Activated CD4-positive, alpha-beta T cell treated with anti-CD3 and anti-CD28 coated beads for 36 hours (primary cell): ENCODE measurements around the gene PHC1. TPM values are rescaled to one million over a fixed set of nuclear protein-coding genes. Genes with fewer than 3 reads are reported as not detected.
A peak's percentile ranks its signal among the peaks of the same experiment; 100 is the strongest.

Experiments used
- ATAC-seq: fragments of 200-7000 bp; cut with Tn5 transposase; one replicate; pipeline ENCODE4 v1.10.0; 2021; ENCODE audit warnings: mild to moderate bottlenecking, moderate library complexity
- CTCF ChIA-PET: fragments of 350-600 bp; sonication (Branson Sonifier 250); formaldehyde crosslinking; loops from one replicate; lab custom pipeline; 2021; ENCODE audit warnings: antibody characterized with exemption; lab: Charles Lee
- POLR2A ChIA-PET: fragments of 350-600 bp; sonication (Branson Sonifier 250); formaldehyde crosslinking; loops from one replicate; lab custom pipeline; 2021; ENCODE audit warnings: antibody characterized with exemption, inconsistent platforms; lab: Charles Lee
- DNase-seq: peaks from one replicate; pipeline ENCODE4 v3.0.0-alpha.2; 2020
- H3K27ac Mint-ChIP-seq: one replicate; pipeline ENCODE4 v1.8.0; 2021; ENCODE audit warnings: mixed read lengths
- H3K27me3 Mint-ChIP-seq: one replicate; pipeline ENCODE4 v1.8.0; 2021; ENCODE audit warnings: mixed read lengths
- H3K36me3 Mint-ChIP-seq: one replicate; pipeline ENCODE4 v1.8.0; 2021; ENCODE audit warnings: low read depth, mixed read lengths
- H3K4me1 Mint-ChIP-seq: one replicate; pipeline ENCODE4 v1.8.0; 2021; ENCODE audit warnings: mixed read lengths
- H3K4me3 Mint-ChIP-seq: one replicate; pipeline ENCODE4 v1.8.0; 2021; ENCODE audit warnings: mild to moderate bottlenecking, moderate library complexity, mixed read lengths
- H3K9me3 Mint-ChIP-seq: one replicate; pipeline ENCODE4 v1.8.0; 2021; ENCODE audit warnings: low read depth, mixed read lengths
- intact Hi-C, 2 experiments: fragments of 100-400 bp; cut with DNase I in 1 of 2; cut with micrococcal nuclease in 1 of 2; formaldehyde crosslinking; loops; one replicate each; pipeline versions ENCODE4 v1.14.2 to v1.15.1; 2022 to 2024; cut with DNase I, micrococcal nuclease
- total RNA-seq, 2 experiments: library from RNA; stranded (reverse); gene quantifications; one replicate each; pipeline ENCODE4 v1.2.3, GENCODE V29; 2021

PHC1 gene
- total RNA-seq, 2 experiments from 2014 or later, result 17.1 to 21.9 TPM

DNA sequence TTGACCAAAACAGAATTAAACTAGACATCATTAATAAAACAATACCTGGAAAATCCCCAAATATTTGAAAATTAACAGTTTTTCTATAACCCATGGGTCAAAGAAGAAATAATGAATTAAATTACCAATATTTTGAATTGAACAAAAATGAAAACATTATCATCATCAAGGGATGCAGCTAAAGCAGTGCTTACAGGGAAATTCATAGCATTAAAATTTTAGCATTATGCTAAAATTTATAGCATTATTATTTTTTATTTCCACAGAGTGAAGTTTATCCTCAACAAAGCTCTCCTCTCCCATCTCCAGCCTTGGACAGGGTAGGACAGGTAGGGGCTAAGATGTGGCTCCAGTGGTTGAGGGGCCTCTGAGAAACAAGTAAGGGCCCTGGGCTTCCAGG, 54.5 kb downstream of the PHC1 start:
- no peaks in the 10 kb centered on the region for H3K27me3 Mint-ChIP-seq
- no peak for ATAC-seq
- no peak overlapping the region for H3K4me3 Mint-ChIP-seq
- H3K36me3 Mint-ChIP-seq, result peaks cover 15% of the 10 kb centered on the region
- H3K27ac Mint-ChIP-seq, result no peak overlapping the region
- ChIA-PET POLR2A (no interaction called here), CTCF (no interaction called here)
- H3K4me1 Mint-ChIP-seq, result peaks cover 14% of the 10 kb centered on the region
- intact Hi-C loops, result no loop called here
- DNase-seq, result no peak
- H3K9me3 Mint-ChIP-seq, result peaks cover 21% of the 10 kb centered on the region

DNA sequence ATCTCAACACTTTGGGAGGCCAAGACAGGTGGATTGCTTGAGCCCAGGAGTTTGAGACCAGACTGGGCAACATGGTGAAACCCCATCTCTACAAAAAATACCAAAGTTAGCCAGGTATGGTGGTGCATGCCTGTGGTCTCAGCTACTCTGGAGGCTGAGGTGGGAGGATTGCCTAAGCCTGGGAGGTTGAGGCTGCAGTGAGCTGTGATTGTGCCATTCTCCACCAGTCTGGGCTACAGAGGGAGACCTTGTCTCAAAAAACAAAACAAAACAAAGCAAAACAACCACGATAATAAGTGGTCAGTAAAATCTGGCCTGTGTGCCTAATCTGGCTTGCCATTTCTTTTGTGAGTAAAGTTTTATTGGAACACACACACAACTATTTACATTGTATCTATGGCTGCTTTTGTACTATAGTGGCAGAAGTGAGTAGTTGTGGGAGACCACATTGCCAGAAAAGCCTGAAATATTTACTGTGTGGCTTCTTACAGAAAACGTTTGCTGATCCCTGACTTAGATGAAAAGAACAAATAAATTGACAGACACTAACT, 55.6 kb downstream of the PHC1 start:
- peaks cover 8% of the 10 kb centered on the region for H3K4me1 Mint-ChIP-seq
- ChIA-PET POLR2A (no interaction called here), CTCF (interaction anchor here (0.6 to 1.1 kb wide), 2 partner anchors 9 to 23 kb away, joined by 3 to 6 read pairs; no protein-coding TSS in a partner anchor)
- ATAC-seq (no peak), DNase-seq (no peak)
- H3K36me3 Mint-ChIP-seq, result peaks cover 15% of the 10 kb centered on the region
- peaks cover 15% of the 10 kb centered on the region for H3K9me3 Mint-ChIP-seq
- H3K27ac Mint-ChIP-seq, result no peak overlapping the region
- no peaks in the 10 kb centered on the region for H3K27me3 Mint-ChIP-seq
- H3K4me3 Mint-ChIP-seq, result no peak overlapping the region
- intact Hi-C loops, result no loop called here

DNA sequence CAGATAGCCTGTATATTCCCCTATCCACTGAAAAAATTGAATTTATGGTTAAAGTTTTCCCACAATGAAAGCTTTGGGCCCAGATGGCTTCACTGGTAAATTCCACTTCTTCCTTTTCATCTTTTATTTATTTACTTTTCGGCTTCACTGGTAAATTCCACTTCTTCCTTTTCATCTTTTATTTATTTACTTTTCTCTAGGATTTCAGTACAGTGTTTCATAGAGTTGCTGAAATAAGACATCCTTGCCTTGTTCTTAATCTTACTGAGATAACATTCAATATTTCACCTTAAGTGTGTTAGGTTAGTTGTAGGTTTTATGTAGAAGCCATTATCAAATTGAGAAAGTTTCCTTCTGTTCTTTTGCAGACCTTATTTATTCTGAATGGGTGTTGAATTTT, 56.1 kb downstream of the PHC1 start:
- ChIA-PET CTCF (interaction anchor here (1.1 to 1.4 kb wide), 2 partner anchors 9 to 72 kb away, joined by 3 to 6 read pairs; no protein-coding TSS in a partner anchor), POLR2A (no interaction called here)
- Mint-ChIP-seq H3K4me1 (peaks cover 8% of the 10 kb centered on the region), H3K4me3 (no peak overlapping the region), H3K27ac (no peak overlapping the region), H3K27me3 (no peaks in the 10 kb centered on the region), H3K36me3 (peaks cover 15% of the 10 kb centered on the region), H3K9me3 (peaks cover 15% of the 10 kb centered on the region)
- DNase-seq (no peak), ATAC-seq (no peak)
- intact Hi-C loops, result no loop called here

DNA sequence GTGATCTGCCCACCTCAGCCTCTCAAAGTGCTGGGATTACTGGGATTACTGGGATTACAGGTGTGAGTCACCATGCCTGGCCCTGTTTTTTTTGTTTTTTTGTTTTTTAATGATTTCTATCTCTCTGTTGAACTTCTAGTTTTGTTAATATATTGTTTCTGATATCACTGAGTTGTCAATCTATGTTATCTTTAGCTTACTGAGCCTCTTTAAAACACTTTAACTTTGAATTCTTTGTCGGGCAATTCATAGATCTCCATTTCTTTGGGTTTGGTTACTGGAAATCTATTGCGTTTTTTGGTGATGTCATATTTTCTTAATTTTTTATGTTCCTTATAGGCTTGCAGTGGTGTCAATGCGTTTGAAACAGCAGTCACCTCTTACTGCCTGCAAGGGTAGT, 65.8 kb downstream of the PHC1 start:
- POLR2A ChIA-PET, result no interaction called here
- Mint-ChIP-seq H3K4me3 (no peak overlapping the region), H3K36me3 (peaks cover 22% of the 10 kb centered on the region), H3K27me3 (no peaks in the 10 kb centered on the region), H3K4me1 (peaks cover 7% of the 10 kb centered on the region), H3K9me3 (peaks cover 20% of the 10 kb centered on the region), H3K27ac (no peak overlapping the region)
- ATAC-seq, result no peak
- no peak for DNase-seq
- intact Hi-C loops, result no loop called here
- CTCF ChIA-PET, result interaction anchor here (0.9 to 1.2 kb wide), 2 partner anchors 23 to 70 kb away, joined by 3 to 4 read pairs; no protein-coding TSS in a partner anchor

DNA sequence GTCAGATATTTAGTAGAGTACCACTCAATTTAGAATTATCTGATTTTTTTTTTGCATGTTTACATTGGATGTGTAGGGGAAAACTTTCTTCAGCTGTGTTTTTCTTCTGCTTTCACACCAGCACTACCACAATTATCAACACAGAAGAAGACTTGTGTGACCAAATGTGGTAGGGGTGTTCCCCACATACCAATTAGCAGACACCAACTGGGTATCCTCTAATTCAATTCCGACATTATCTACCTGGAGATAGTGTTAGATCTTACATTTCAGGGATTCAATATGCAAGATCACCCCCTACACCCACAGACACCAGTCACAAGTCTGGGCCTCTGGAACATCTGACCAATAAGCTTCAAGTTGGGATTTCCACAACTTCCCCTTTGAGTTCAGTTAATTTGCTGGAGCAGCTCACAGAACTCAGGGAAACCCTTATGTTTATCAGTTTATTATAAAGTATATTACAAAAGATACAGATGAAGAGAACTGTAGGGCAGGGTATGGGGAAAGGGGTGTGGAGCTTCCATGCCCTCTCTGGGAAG, 71.0 kb downstream of the PHC1 start:
- Mint-ChIP-seq H3K4me1 (peaks cover 41% of the 10 kb centered on the region), H3K27ac (no peak overlapping the region), H3K27me3 (no peaks in the 10 kb centered on the region), H3K36me3 (peaks cover 7% of the 10 kb centered on the region), H3K4me3 (no peak overlapping the region), H3K9me3 (peaks cover 6% of the 10 kb centered on the region)
- ChIA-PET CTCF (interaction anchor here (0.6 to 0.8 kb wide), 2 partner anchors 25 to 53 kb away, joined by 3 to 4 read pairs; no protein-coding TSS in a partner anchor), POLR2A (no interaction called here)
- no peak for ATAC-seq
- no peak for DNase-seq
- intact Hi-C loops, result no loop called here

DNA sequence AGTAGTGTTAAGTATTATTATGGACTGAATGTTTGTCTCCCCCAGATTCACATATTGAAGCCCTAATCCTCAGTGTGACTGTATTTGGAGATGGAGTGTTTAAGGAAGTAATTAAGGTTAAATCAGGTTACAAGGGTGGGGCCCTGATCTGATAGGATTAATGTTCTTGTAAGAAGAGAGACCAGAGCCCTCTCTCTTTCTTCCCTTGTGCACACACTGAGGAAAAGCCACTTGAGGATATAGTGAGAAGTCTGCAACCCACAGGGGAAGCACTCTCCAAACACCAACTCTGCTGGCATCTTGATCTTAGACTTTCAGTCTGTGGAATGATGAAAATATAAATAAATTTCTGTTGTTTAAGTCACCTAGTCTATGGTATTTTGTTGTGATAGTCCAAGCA, 72.9 kb downstream of the PHC1 start:
- H3K36me3 Mint-ChIP-seq, result peaks cover 4% of the 10 kb centered on the region
- intact Hi-C loops, result loop anchor here in 1 of 2 experiments (2.0 kb wide), 1 partner anchor 38 kb away; no protein-coding TSS in a partner anchor
- H3K27me3 Mint-ChIP-seq, result no peaks in the 10 kb centered on the region
- DNase-seq (no peak), ATAC-seq (no peak)
- peaks cover 4% of the 10 kb centered on the region for H3K9me3 Mint-ChIP-seq
- POLR2A ChIA-PET, result interaction anchor here (0.7 to 0.9 kb wide), 2 partner anchors 39 to 47 kb away, joined by 3 read pairs; no protein-coding TSS in a partner anchor
- no peak overlapping the region for H3K27ac Mint-ChIP-seq
- H3K4me3 Mint-ChIP-seq, result no peak overlapping the region
- peaks cover 50% of the 10 kb centered on the region for H3K4me1 Mint-ChIP-seq
- CTCF ChIA-PET, result interaction anchor here (0.6 kb wide), 1 partner anchor 38 kb away, joined by 3 read pairs; no protein-coding TSS in a partner anchor

DNA sequence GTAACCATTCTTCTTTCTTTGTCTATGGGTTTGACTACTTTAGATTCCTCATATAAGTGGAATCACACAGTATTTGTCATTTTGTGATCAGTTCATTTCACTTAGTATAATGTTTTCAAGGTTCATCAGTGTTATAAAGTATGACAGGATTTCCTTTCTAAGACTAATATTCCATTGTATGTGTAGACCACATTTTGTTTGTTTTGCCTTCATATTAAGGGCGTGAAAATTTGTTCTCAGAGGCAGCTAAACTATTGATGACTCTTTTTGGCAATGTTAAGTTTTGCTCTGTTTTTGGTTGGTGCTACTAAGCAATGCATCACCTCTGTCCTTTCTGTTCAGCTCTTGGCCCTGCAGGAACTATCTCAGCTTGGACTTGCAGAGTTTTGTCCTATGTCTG, 73.4 kb downstream of the PHC1 start:
- Mint-ChIP-seq H3K4me3 (no peak overlapping the region), H3K4me1 (peaks cover 52% of the 10 kb centered on the region), H3K27me3 (no peaks in the 10 kb centered on the region), H3K27ac (no peak overlapping the region), H3K36me3 (peaks cover 4% of the 10 kb centered on the region), H3K9me3 (peaks cover 4% of the 10 kb centered on the region)
- DNase-seq, result no peak
- ChIA-PET CTCF (interaction anchor here (0.6 to 1.0 kb wide), 3 partner anchors 10 to 59 kb away, joined by 3 to 4 read pairs (median 3); no protein-coding TSS in a partner anchor), POLR2A (interaction anchor here (0.7 to 0.9 kb wide), 2 partner anchors 40 to 46 kb away, joined by 3 read pairs; no protein-coding TSS in a partner anchor)
- intact Hi-C loops, result loop anchor here (1.0 to 2.0 kb wide), 3 partner anchors 37 to 38 kb away; no protein-coding TSS in a partner anchor
- peak; percentile 43 for ATAC-seq

DNA sequence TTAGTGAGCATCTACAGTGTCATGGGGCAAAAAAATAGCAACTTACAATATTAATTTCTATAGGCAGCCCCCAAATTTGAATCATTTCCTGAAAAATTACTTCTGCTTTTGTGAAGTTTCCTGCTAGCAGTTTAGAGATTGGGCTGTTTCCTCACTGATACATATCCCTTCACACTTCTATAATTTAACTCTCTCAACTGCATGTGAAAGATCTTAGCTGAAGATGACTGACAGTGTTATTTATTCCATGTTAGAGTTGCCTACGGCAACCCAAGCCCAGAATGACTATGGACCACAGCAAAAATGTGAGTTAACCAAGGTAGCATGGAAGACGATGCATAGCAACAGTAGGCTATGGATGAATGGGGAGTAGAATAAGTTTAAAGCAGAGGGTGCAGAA, 75.1 kb downstream of the PHC1 start, which contains the start of gene KLRG1:
Gene KLRG1 (plus strand): TSS at position 134 of the 400 bp plus-strand sequence. CDS start 90 bp downstream, at position 224.
- intact Hi-C loops, result loop anchor here in 1 of 2 experiments (2.0 kb wide), 1 partner anchor 39 kb away; no protein-coding TSS in a partner anchor
- peak; percentile 66 for ATAC-seq

More for the DNA sequence above, 75.1 kb downstream of the PHC1 start, which contains the start of gene KLRG1:
- DNase-seq, result peak; percentile 20
- peak within 1 kb of the TSS; percentile 0 for H3K27ac Mint-ChIP-seq
- H3K9me3 Mint-ChIP-seq, result peaks cover 1% of the 10 kb centered on the region
- CTCF ChIA-PET, result interaction anchor here (0.9 to 1.1 kb wide), 3 partner anchors 11 to 60 kb away, joined by 3 to 4 read pairs (median 3); no protein-coding TSS in a partner anchor
- no peaks in the 10 kb centered on the region for H3K27me3 Mint-ChIP-seq
- peaks cover 4% of the 10 kb centered on the region for H3K36me3 Mint-ChIP-seq
- H3K4me1 Mint-ChIP-seq, result peaks cover 58% of the 10 kb centered on the region
- POLR2A ChIA-PET, result no interaction called here
- H3K4me3 Mint-ChIP-seq, result no peak within 1 kb of the TSS

Other genes with a start within 250 kb of the PHC1 start
- 1 to 10 TPM; 5.2 to 5.3 TPM for gene RIMKLB, start 216.5 kb upstream of the PHC1 start, total RNA-seq
- not detected for gene A2ML1, start 91.9 kb upstream of the PHC1 start, total RNA-seq
- gene M6PR, start 35.1 kb downstream of the PHC1 start, total RNA-seq, result 100 to 1,000 TPM; 146 to 179 TPM
- 1 to 10 TPM; 2.3 to 2.7 TPM for gene KLRG1, start 75.0 kb downstream of the PHC1 start, total RNA-seq
- gene A2M, start 201.4 kb downstream of the PHC1 start, total RNA-seq, result under 1 TPM in 1 of 2 experiments, not detected in 1; 0.16 TPM